D721Med (cell line): ENCODE data around the gene DDC.
"Not testable (repeated sequence)": the region's sequence is repeated elsewhere in the genome, so short reads cannot be mapped to it uniquely, and the experiment has no call there.

Experiments
- DNase-seq: peaks from one replicate; pipeline ENCODE4 v3.0.0; 2011; ENCODE audit warnings: low spot score; ENCODE audit not compliant: insufficient read length
- FAIRE-seq: peaks from 2 replicates; lab custom pipeline; 2011; peaks lifted over from hg19 to GRCh38; lab: Jason Lieb, UNC
- TF ChIP-seq, protein P1 (sequence below): IDR thresholded peaks from 2 replicates; pipeline ENCODE4 v1.5.1; 2012; ENCODE audit warnings: mild to moderate bottlenecking, control low read depth; ENCODE audit not compliant: insufficient read depth; ENCODE audit errors: missing control alignments

Gene DDC

DNA sequence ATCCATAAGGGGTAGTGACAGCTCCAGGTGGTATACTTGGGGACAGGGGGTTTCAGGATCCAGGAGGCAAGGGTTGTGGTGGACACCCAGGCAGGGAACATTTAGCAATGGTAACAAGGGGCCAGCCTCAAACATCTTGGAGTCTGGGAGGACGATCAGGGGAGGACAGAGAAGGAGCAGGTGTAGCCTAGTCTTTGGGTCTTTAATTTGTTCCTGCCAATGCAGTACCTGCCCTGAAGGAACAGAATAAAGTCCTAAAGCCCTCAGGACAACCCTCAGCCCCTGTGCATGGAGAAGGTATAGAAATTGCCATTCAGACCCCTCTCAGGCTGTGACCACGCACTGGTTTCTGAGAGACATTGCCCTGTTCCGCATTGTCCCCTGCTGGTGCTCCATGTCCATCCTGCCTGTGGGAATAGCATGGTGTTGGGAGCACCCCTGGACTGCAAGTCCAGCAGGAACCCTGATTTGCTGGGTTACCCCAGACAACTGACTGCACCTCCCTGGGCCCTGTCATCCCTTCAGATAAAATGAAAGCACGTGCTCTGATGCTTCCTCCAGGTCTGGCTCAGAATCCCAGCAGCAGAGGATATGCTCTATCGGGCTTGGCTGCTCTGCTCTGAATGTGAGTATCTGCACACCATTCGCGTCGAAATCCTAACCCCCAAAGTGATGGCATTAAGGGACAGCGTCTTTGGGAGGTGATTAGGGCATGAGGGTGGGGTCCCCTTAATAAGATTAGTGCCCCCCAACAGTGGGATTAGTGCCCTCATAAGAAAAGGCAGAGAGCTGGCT lies 24.2 kb downstream of the DDC start:
- TF ChIP-seq, protein P1, sequence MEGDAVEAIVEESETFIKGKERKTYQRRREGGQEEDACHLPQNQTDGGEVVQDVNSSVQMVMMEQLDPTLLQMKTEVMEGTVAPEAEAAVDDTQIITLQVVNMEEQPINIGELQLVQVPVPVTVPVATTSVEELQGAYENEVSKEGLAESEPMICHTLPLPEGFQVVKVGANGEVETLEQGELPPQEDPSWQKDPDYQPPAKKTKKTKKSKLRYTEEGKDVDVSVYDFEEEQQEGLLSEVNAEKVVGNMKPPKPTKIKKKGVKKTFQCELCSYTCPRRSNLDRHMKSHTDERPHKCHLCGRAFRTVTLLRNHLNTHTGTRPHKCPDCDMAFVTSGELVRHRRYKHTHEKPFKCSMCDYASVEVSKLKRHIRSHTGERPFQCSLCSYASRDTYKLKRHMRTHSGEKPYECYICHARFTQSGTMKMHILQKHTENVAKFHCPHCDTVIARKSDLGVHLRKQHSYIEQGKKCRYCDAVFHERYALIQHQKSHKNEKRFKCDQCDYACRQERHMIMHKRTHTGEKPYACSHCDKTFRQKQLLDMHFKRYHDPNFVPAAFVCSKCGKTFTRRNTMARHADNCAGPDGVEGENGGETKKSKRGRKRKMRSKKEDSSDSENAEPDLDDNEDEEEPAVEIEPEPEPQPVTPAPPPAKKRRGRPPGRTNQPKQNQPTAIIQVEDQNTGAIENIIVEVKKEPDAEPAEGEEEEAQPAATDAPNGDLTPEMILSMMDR: no peak
- no peak for DNase-seq
- FAIRE-seq: no peak

DNA sequence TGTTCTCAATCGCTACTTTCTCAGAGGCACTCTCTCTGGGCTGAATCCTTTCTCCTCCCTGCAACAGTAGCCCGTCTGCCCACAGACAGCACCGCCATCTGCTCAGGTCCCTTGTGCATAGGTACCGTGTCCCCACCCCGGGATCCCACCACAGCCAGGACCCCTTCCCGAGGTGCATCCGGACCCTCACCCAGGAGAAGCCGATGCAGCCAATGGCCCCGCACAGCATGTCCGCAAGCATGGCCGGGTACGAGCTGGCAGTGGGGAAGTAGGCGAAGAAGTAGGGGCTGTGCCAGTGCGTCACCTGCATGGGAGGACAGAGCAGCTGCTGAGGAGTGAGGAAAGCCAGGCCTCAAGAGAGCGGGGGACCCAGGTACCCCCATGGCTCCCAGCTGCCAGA lies 25.5 kb downstream of the DDC start:
- TF ChIP-seq, protein P1: no peak
- DNase-seq: no peak
- no peak for FAIRE-seq

GRCh38 chr7:50538478-50538877 lies 26.7 kb downstream of the DDC start:
- no peak for FAIRE-seq
- TF ChIP-seq, protein P1: no peak
- no peak for DNase-seq

- DNase-seq (no peak), FAIRE-seq (no peak)
- TF ChIP-seq, protein P1: no peak
These were observed 27.8 kb downstream of the DDC start for GRCh38 chr7:50537417-50537816.

- not testable (repeated sequence) for DNase-seq, FAIRE-seq
These were observed 29.9 kb downstream of the DDC start for GRCh38 chr7:50535291-50535711.

- DNase-seq: no peak
- no peak for FAIRE-seq
- TF ChIP-seq, protein P1: no peak
These were observed 30.4 kb downstream of the DDC start for GRCh38 chr7:50534690-50535290.

GRCh38 chr7:50533866-50534265 lies 31.3 kb downstream of the DDC start:
- DNase-seq: no peak
- FAIRE-seq: no peak
- TF ChIP-seq, protein P1: no peak
